Naive thymus-derived CD4-positive, alpha-beta T cell (primary cell): ENCODE data around the gene SC5D. TPM values are rescaled to one million over a fixed set of nuclear protein-coding genes. Genes with fewer than 3 reads are reported as not detected.

Experiments
- ATAC-seq: fragments of 150-1000 bp; cut with Tn5 transposase; 2 replicates; pipeline ENCODE4 v1.10.0; 2021; ENCODE audit warnings: mild to moderate bottlenecking, moderate library complexity
- CTCF ChIA-PET: fragments of 350-600 bp; sonication (Branson Sonifier 250); formaldehyde crosslinking; loops from one replicate; lab custom pipeline; 2021; ENCODE audit warnings: antibody characterized with exemption; lab: Charles Lee
- POLR2A ChIA-PET: fragments of 350-600 bp; sonication (Branson Sonifier 250); formaldehyde crosslinking; loops from one replicate; lab custom pipeline; 2021; ENCODE audit warnings: antibody characterized with exemption, inconsistent platforms; lab: Charles Lee
- DNase-seq, 9 donors: peaks; one replicate each; pipeline versions ENCODE4 v3.0.0 to v3.0.0-alpha.2; 2020 to 2022; ENCODE audit warnings: mixed read lengths in 1 of 9
- H3K27ac ChIP-seq: one replicate; pipeline ENCODE4 v1.7.0; 2013; ENCODE audit warnings: mild to moderate bottlenecking, low read depth, low read length, moderate library complexity
- H3K27me3 ChIP-seq, 2 donors: one replicate each; pipeline ENCODE4 v1.7.0; 2013; ENCODE audit warnings: low read length in 2 of 2, mild to moderate bottlenecking in 2 of 2, moderate library complexity in 2 of 2; ENCODE audit not compliant: control insufficient read depth in 2 of 2, insufficient read depth in 2 of 2
- H3K36me3 ChIP-seq, 3 experiments: 1 replicate in 2 of 3; 2 replicates in 1 of 3; pipeline ENCODE4 v1.7.0; 2013; ENCODE audit warnings: low read length in 3 of 3, mild to moderate bottlenecking in 3 of 3, moderate library complexity in 1 of 3; ENCODE audit not compliant: insufficient read depth in 3 of 3, control insufficient read depth in 2 of 3
- H3K4me1 ChIP-seq, 2 donors: one replicate each; pipeline ENCODE4 v1.7.0; 2013; ENCODE audit warnings: low read length in 2 of 2, mild to moderate bottlenecking in 2 of 2, moderate library complexity in 1 of 2; ENCODE audit not compliant: control insufficient read depth in 2 of 2, insufficient read depth in 2 of 2
- H3K4me3 ChIP-seq: 2 replicates; pipeline ENCODE4 v1.7.0; 2013; ENCODE audit warnings: mild to moderate bottlenecking, low read length
- H3K9me3 ChIP-seq, 3 experiments: 1 replicate in 2 of 3; 2 replicates in 1 of 3; pipeline ENCODE4 v1.7.0; 2013; ENCODE audit warnings: low read length in 3 of 3; ENCODE audit not compliant: control insufficient read depth in 2 of 3
- H3K27ac Mint-ChIP-seq, 9 donors: one replicate each; pipeline ENCODE4 v1.8.0; 2020 to 2022; ENCODE audit warnings: mixed read lengths in 9 of 9, mild to moderate bottlenecking in 8 of 9, moderate library complexity in 5 of 9, inconsistent platforms in 2 of 9
- H3K27me3 Mint-ChIP-seq, 5 donors: one replicate each; pipeline ENCODE4 v1.8.0; 2021 to 2022; ENCODE audit warnings: mixed read lengths in 5 of 5, mild to moderate bottlenecking in 1 of 5
- H3K36me3 Mint-ChIP-seq, 5 donors: one replicate each; pipeline ENCODE4 v1.8.0; 2020 to 2022; ENCODE audit warnings: mixed read lengths in 5 of 5, mild to moderate bottlenecking in 3 of 5, inconsistent platforms in 1 of 5
- H3K4me1 Mint-ChIP-seq, 7 donors: one replicate each; pipeline ENCODE4 v1.8.0; 2020 to 2022; ENCODE audit warnings: mixed read lengths in 7 of 7, mild to moderate bottlenecking in 3 of 7, inconsistent platforms in 1 of 7
- H3K4me3 Mint-ChIP-seq, 10 donors: one replicate each; pipeline ENCODE4 v1.8.0; 2020 to 2022; ENCODE audit warnings: mild to moderate bottlenecking in 10 of 10, mixed read lengths in 10 of 10, moderate library complexity in 6 of 10, inconsistent platforms in 2 of 10
- H3K9me3 Mint-ChIP-seq, 11 donors: one replicate each; pipeline ENCODE4 v1.8.0; 2020 to 2022; ENCODE audit warnings: mixed read lengths in 11 of 11, mild to moderate bottlenecking in 4 of 11, inconsistent platforms in 1 of 11, moderate library complexity in 1 of 11
- intact Hi-C, 2 donors: fragments of 100-400 bp; cut with micrococcal nuclease; formaldehyde crosslinking; loops; one replicate each; pipeline ENCODE4 v1.15.1; 2023
- polyA plus RNA-seq, 2 donors: library from polyadenylated mRNA; unstranded; fragments of 300-500 nt; fragmentation: Illumina TruSeq; gene quantifications; one replicate each; pipeline ENCODE4 v1.2.3, GENCODE V29; 2021
- total RNA-seq, 6 experiments: library from RNA in 5 of 6; stranded (reverse) in 5 of 6; gene quantifications; 1 replicate in 5 of 6; 2 replicates in 1 of 6; pipeline ENCODE4 v1.2.3 and lab custom pipeline; 2021 to 2026

SC5D gene
- total and polyA plus RNA-seq, 7 experiments from 2014 or later, result 7.9 to 48.7 (median 21.8) TPM

GRCh38 chr11:121304759-121305158, 12.2 kb downstream of the SC5D start:
- CTCF ChIA-PET, result no interaction called here
- H3K27ac ChIP-seq, result no peak overlapping the region

GRCh38 chr11:121308816-121309215, 16.2 kb downstream of the SC5D start:
- ATAC-seq (no peak), DNase-seq (no peak)
- H3K27ac ChIP-seq, result no peak overlapping the region
- H3K9me3 ChIP-seq, result no peaks in the 10 kb centered on the region
- Mint-ChIP-seq H3K4me3 (no peak overlapping the region), H3K9me3 (peaks cover 0 to 4% (median 0%) of the 10 kb centered on the region in 11 donors), H3K36me3 (peaks cover 10 to 43% (median 30%) of the 10 kb centered on the region in 5 donors), H3K27ac (peak overlapping the region in 1 of 9 donors; percentile 33), H3K27me3 (no peaks in the 10 kb centered on the region), H3K4me1 (peaks cover 0 to 30% (median 18%) of the 10 kb centered on the region in 7 donors)
- H3K4me3 ChIP-seq, result no peak overlapping the region
- peaks cover 0 to 2% of the 10 kb centered on the region in 2 donors for H3K4me1 ChIP-seq
- intact Hi-C loops, result no loop called here
- POLR2A ChIA-PET, result interaction anchor here (1.0 kb wide), 1 partner anchor 8 kb away, joined by 3 read pairs; no protein-coding TSS in a partner anchor
- CTCF ChIA-PET, result interaction anchor here (0.9 kb wide), 1 partner anchor 283 kb away, joined by 3 read pairs; no protein-coding TSS in a partner anchor
- no peaks in the 10 kb centered on the region for H3K27me3 ChIP-seq
- peaks cover 10 to 34% (median 19%) of the 10 kb centered on the region in 3 experiments for H3K36me3 ChIP-seq

More at GRCh38 chr11:121304759-121305158, 12.2 kb downstream of the SC5D start:
- no peak overlapping the region for H3K4me3 ChIP-seq
- H3K27me3 Mint-ChIP-seq, result no peaks in the 10 kb centered on the region
- H3K27me3 ChIP-seq, result no peaks in the 10 kb centered on the region
- H3K27ac Mint-ChIP-seq, result peak overlapping the region in 2 of 9 donors; percentile 10 to 46
- H3K9me3 Mint-ChIP-seq, result peaks cover 0 to under 1% (median 0%) of the 10 kb centered on the region in 11 donors
- no peak overlapping the region for H3K4me3 Mint-ChIP-seq
- POLR2A ChIA-PET, result no interaction called here
- H3K4me1 ChIP-seq, result no peaks in the 10 kb centered on the region
- intact Hi-C loops, result no loop called here
- no peaks in the 10 kb centered on the region for H3K9me3 ChIP-seq
- H3K36me3 Mint-ChIP-seq, result peaks cover 6 to 36% (median 21%) of the 10 kb centered on the region in 5 donors
- ATAC-seq (no peak), DNase-seq (no peak)
- H3K4me1 Mint-ChIP-seq, result peaks cover 7 to 36% (median 20%) of the 10 kb centered on the region in 7 donors
- peaks cover 10 to 37% (median 19%) of the 10 kb centered on the region in 3 experiments for H3K36me3 ChIP-seq

DNA sequence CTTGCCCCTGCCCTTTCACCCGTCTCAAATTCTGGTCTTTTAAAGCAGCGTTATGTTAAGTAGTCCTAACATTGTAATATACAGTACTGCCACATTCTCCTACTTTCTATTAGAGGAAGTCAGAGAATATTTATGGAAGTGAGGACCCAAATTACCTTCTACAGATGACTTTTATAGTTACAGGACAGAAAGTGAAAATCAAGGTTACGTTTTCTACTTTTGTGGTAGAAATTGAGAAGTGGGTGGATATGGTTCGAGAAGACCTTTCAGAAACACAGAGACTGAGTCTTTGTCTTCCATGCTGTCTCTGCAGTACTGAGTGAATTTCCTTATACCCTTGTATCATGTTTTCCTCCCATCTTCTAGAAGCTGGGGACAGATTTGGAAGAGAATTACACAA, 17.1 kb downstream of the SC5D start:
- Histone ChIP-seq H3K4me1 (peaks cover 0 to 2% of the 10 kb centered on the region in 2 donors), H3K4me3 (no peak overlapping the region), H3K36me3 (peaks cover 10 to 31% (median 13%) of the 10 kb centered on the region in 3 experiments), H3K9me3 (no peaks in the 10 kb centered on the region), H3K27me3 (no peaks in the 10 kb centered on the region), H3K27ac (no peak overlapping the region)
- ChIA-PET POLR2A (no interaction called here), CTCF (interaction anchor here (0.9 kb wide), 1 partner anchor 282 kb away, joined by 3 read pairs; no protein-coding TSS in a partner anchor)
- ATAC-seq (no peak), DNase-seq (no peak)
- peaks cover 0 to 4% (median 0%) of the 10 kb centered on the region in 11 donors for H3K9me3 Mint-ChIP-seq
- H3K27ac Mint-ChIP-seq, result peak overlapping the region in 8 of 9 donors; percentile 1 to 80 (median 33)
- intact Hi-C loops, result no loop called here
- peaks cover 0 to 30% (median 18%) of the 10 kb centered on the region in 7 donors for H3K4me1 Mint-ChIP-seq
- H3K4me3 Mint-ChIP-seq, result peak overlapping the region in 1 of 10 donors; percentile 14
- H3K27me3 Mint-ChIP-seq, result no peaks in the 10 kb centered on the region
- peaks cover 10 to 42% (median 25%) of the 10 kb centered on the region in 5 donors for H3K36me3 Mint-ChIP-seq

DNA sequence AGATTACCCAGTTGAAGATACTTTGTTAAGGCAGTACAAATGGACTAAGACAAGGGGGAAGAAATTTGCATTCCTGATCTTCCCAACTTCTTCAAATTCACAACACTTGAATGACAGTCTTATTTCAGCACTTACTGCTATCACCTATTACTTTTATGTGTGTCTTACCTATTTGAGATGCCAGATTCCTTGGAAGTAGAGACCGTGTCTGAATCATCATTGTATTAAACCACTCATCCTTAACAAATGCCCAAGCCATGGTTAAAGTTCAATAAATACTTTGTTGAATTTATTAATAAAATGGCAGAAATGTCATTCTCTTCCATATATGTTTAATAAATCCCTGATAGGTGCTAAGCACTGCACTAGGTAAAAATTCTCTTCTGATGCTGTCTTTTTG, 18.3 kb downstream of the SC5D start:
- Histone ChIP-seq H3K27me3 (no peaks in the 10 kb centered on the region), H3K27ac (no peak overlapping the region), H3K4me3 (no peak overlapping the region), H3K9me3 (no peaks in the 10 kb centered on the region), H3K36me3 (peaks cover 7 to 20% (median 10%) of the 10 kb centered on the region in 3 experiments), H3K4me1 (peaks cover 0 to 2% of the 10 kb centered on the region in 2 donors)
- CTCF ChIA-PET, result interaction anchor here (0.7 kb wide), 1 partner anchor 284 kb away, joined by 3 read pairs; no protein-coding TSS in a partner anchor
- Mint-ChIP-seq H3K9me3 (peaks cover 0 to 4% (median 0%) of the 10 kb centered on the region in 11 donors), H3K36me3 (peaks cover 10 to 31% (median 20%) of the 10 kb centered on the region in 5 donors), H3K27me3 (no peaks in the 10 kb centered on the region), H3K4me1 (peaks cover 0 to 30% (median 18%) of the 10 kb centered on the region in 7 donors), H3K4me3 (no peak overlapping the region), H3K27ac (peak overlapping the region in 3 of 9 donors; percentile 26 to 43 (median 37))
- no peak for DNase-seq
- ATAC-seq, result no peak
- POLR2A ChIA-PET, result no interaction called here
- intact Hi-C loops, result no loop called here

- no peaks in the 10 kb centered on the region for H3K27me3 ChIP-seq
- Mint-ChIP-seq H3K27ac (peak overlapping the region in 3 of 9 donors; percentile 37 to 70 (median 43)), H3K4me3 (no peak overlapping the region), H3K4me1 (peaks cover 0 to 30% (median 18%) of the 10 kb centered on the region in 7 donors), H3K27me3 (no peaks in the 10 kb centered on the region), H3K9me3 (peaks cover 0 to 4% (median 0%) of the 10 kb centered on the region in 11 donors), H3K36me3 (peaks cover 10 to 26% (median 15%) of the 10 kb centered on the region in 5 donors)
- no peak for ATAC-seq
- no peak overlapping the region for H3K4me3 ChIP-seq
- peaks cover 7 to 16% (median 8%) of the 10 kb centered on the region in 3 experiments for H3K36me3 ChIP-seq
- ChIA-PET CTCF (no interaction called here), POLR2A (no interaction called here)
- H3K27ac ChIP-seq, result no peak overlapping the region
- H3K4me1 ChIP-seq, result peaks cover 0 to 2% of the 10 kb centered on the region in 2 donors
- intact Hi-C loops, result no loop called here
- H3K9me3 ChIP-seq, result no peaks in the 10 kb centered on the region
- no peak for DNase-seq
Observed at GRCh38 chr11:121311373-121311772, 18.8 kb downstream of the SC5D start.

DNA sequence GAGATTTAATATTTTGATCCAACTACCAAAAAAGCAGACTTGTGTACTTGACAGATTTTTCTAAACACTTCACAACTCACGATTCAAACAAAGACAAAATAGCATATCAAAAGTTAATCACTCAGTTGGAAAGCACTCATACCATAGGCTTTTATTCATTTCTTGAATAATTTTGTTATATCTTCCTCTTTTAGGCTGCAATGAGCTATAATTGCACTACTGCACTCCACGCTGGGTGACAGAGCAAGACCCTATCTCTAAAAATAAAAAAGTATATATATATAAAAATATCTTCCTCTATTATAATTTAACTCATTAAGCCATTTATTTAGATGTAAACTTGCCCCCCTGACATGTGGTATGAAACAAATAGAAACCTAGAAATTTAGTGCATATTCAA, 19.9 kb downstream of the SC5D start:
- Mint-ChIP-seq H3K4me1 (peaks cover 0 to 30% (median 18%) of the 10 kb centered on the region in 7 donors), H3K4me3 (no peak overlapping the region), H3K27ac (peak overlapping the region in 3 of 9 donors; percentile 14 to 55 (median 49)), H3K9me3 (peaks cover 0 to 4% (median 0%) of the 10 kb centered on the region in 11 donors), H3K27me3 (no peaks in the 10 kb centered on the region), H3K36me3 (peaks cover 6 to 18% (median 13%) of the 10 kb centered on the region in 5 donors)
- Histone ChIP-seq H3K27ac (no peak overlapping the region), H3K36me3 (peaks cover 4 to 5% (median 5%) of the 10 kb centered on the region in 3 experiments), H3K4me1 (peaks cover 0 to 2% of the 10 kb centered on the region in 2 donors), H3K9me3 (no peaks in the 10 kb centered on the region), H3K4me3 (no peak overlapping the region), H3K27me3 (no peaks in the 10 kb centered on the region)
- ChIA-PET POLR2A (interaction anchor here (1.5 kb wide), 1 partner anchor 21 kb away, joined by 5 read pairs; the partner anchor contains the start of gene SC5D), CTCF (no interaction called here)
- no peak for DNase-seq
- no peak for ATAC-seq
- intact Hi-C loops, result no loop called here
